Natural killer cell (primary cell): ENCODE data around the gene LPAR3. TPM values are rescaled to one million over a fixed set of nuclear protein-coding genes. Genes with fewer than 3 reads are reported as not detected.

Experiments
- ATAC-seq, 3 donors: fragments of 150-1000 bp in 2 of 3; fragments of 200-7000 bp in 1 of 3; cut with Tn5 transposase; 1 replicate in 1 of 3; 2 replicates in 2 of 3; pipeline ENCODE4 v1.10.0; 2021; ENCODE audit warnings: mild to moderate bottlenecking in 2 of 3, moderate library complexity in 2 of 3
- DNase-seq, 2 donors: peaks; one replicate each; pipeline versions ENCODE4 v3.0.0 to v3.0.0-alpha.2; 2013 to 2021; ENCODE audit warnings: mixed read lengths in 1 of 2
- H3K27ac ChIP-seq: one replicate; pipeline ENCODE4 v1.5.1; 2013; ENCODE audit warnings: mild to moderate bottlenecking, low read length
- H3K27me3 ChIP-seq: one replicate; pipeline ENCODE4 v1.6.1; 2013; ENCODE audit warnings: low read length; ENCODE audit not compliant: control insufficient read depth, insufficient read depth
- H3K36me3 ChIP-seq: one replicate; pipeline ENCODE4 v1.6.1; 2013; ENCODE audit warnings: low read length; ENCODE audit not compliant: control insufficient read depth, insufficient read depth
- H3K4me1 ChIP-seq: one replicate; pipeline ENCODE4 v1.6.1; 2013; ENCODE audit warnings: low read length; ENCODE audit not compliant: control insufficient read depth, insufficient read depth
- H3K4me3 ChIP-seq: one replicate; pipeline ENCODE4 v1.5.1; 2013; ENCODE audit warnings: low read length
- H3K9me3 ChIP-seq: one replicate; pipeline ENCODE4 v1.6.1; 2013; ENCODE audit warnings: low read length; ENCODE audit not compliant: control insufficient read depth, insufficient read depth
- H3K27ac Mint-ChIP-seq, 2 donors: one replicate each; pipeline ENCODE4 v1.8.0; 2022; ENCODE audit warnings: mild to moderate bottlenecking in 2 of 2, mixed read lengths in 2 of 2, moderate library complexity in 1 of 2
- H3K27me3 Mint-ChIP-seq, 2 donors: one replicate each; pipeline ENCODE4 v1.8.0; 2022; ENCODE audit warnings: low read depth in 2 of 2, mixed read lengths in 2 of 2
- H3K36me3 Mint-ChIP-seq: one replicate; pipeline ENCODE4 v1.8.0; 2022; ENCODE audit warnings: mixed read lengths
- H3K4me1 Mint-ChIP-seq, 2 donors: one replicate each; pipeline ENCODE4 v1.8.0; 2022; ENCODE audit warnings: mixed read lengths in 2 of 2
- H3K4me3 Mint-ChIP-seq: one replicate; pipeline ENCODE4 v1.8.0; 2022; ENCODE audit warnings: mild to moderate bottlenecking, moderate library complexity, mixed read lengths
- H3K9me3 Mint-ChIP-seq, 2 donors: one replicate each; pipeline ENCODE4 v1.8.0; 2022; ENCODE audit warnings: mixed read lengths in 2 of 2
- CTCF ChIP-seq: fragments of 200-600 bp; IDR thresholded peaks from one replicate; pipeline ENCODE4 v1.8.0; 2022; ENCODE audit warnings: antibody characterized with exemption
- WGBS: methylation state at CpG from one replicate; pipeline ENCODE4 v1.1.7; 2013; ENCODE audit warnings: missing lambda C conversion rate; ENCODE audit not compliant: insufficient coverage; 5-methylcytosine and 5-hydroxymethylcytosine counted together
- intact Hi-C: fragments of 100-400 bp; cut with micrococcal nuclease; formaldehyde crosslinking; loops from one replicate; pipeline ENCODE4 v1.14.2; 2022
- total RNA-seq, 4 donors: library from RNA; stranded (reverse); fragments of 120-200 nt in 1 of 4; gene quantifications; one replicate each; pipeline versions ENCODE4 v1.2.3 to v1.2.4, GENCODE V29; 2013 to 2022

LPAR3 gene
- total RNA-seq, 3 donors from 2014 or later (not counting 1 experiment from before 2014, with no cell fraction given), result 0.48 to 0.64 TPM; not detected in 1

DNA sequence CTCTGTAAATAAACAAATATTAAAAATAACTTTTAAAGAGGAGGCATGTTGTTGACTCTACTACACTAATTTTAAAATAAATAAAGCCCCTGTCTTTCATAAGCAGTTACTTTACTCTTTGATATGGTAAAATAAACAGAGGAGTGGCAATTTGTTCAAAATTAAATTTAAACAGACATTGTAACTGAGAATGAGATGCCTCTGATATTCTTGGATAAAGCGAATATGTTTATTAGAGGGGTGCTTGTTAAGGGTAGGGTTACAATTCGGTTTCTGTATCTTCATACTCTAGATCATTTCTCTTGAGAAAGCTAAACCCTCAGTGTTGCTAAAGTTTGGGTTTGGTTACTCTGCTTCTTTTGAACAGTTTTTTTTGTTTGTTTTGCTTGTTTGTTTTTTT is 19.6 kb downstream of the LPAR3 start:
- DNase-seq (no peak), ATAC-seq (no peak)
- H3K4me3 Mint-ChIP-seq, result no peak overlapping the region
- Histone ChIP-seq H3K27me3 (peaks cover 3% of the 10 kb centered on the region), H3K36me3 (no peaks in the 10 kb centered on the region), H3K4me1 (peaks cover 13% of the 10 kb centered on the region), H3K27ac (no peak overlapping the region), H3K9me3 (no peaks in the 10 kb centered on the region), H3K4me3 (no peak overlapping the region)
- H3K4me1 Mint-ChIP-seq, result peaks cover 6 to 9% of the 10 kb centered on the region in 2 donors
- TF ChIP-seq CTCF, result no peak
- peaks cover 30 to 48% of the 10 kb centered on the region in 2 donors for H3K27me3 Mint-ChIP-seq
- H3K27ac Mint-ChIP-seq, result no peak overlapping the region
- intact Hi-C loops, result no loop called here
- H3K9me3 Mint-ChIP-seq, result no peaks in the 10 kb centered on the region
- WGBS, result no CpG with 5 or more reads among the region's 2 CpGs
- no peaks in the 10 kb centered on the region for H3K36me3 Mint-ChIP-seq

DNA sequence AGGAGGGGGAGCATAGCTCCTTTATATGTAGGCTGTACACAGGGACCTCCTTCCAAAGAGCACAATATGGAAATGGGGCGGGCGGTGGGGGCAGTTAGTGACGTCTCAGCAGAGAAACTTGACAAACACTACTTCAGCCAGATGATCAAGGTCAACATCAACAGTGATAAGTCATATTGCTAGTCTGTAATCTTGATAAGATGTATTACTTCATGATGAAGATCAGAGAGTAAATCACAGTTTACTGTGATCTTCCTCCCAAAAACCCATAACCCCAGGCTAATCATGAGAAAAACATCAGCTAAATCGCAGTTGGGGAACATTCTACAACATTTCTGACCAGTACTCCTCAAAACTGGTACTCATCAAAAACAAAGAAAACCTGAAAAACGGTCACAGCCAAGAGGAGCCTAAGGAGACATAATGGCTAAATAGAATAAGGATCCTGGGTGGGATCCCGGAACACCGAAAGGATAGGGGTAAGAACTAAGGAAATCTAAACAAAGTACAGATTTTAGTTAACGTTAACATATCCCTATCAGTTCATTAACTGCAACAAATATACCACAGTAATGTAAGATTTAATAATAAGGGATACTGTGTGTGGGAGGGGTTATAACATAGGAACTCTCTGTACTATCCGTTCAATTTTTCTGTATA is 20.2 kb downstream of the LPAR3 start:
- WGBS, result 92% methylated on average over 6 of the region's 9 CpGs

GRCh38 chr1:84871181-84871580 is 21.8 kb downstream of the LPAR3 start:
- H3K9me3 Mint-ChIP-seq, result no peaks in the 10 kb centered on the region
- H3K27ac ChIP-seq, result no peak overlapping the region
- H3K4me1 ChIP-seq, result peaks cover 4% of the 10 kb centered on the region

More for the DNA sequence above, 20.2 kb downstream of the LPAR3 start:
- Histone ChIP-seq H3K36me3 (no peaks in the 10 kb centered on the region), H3K27me3 (no peaks in the 10 kb centered on the region), H3K9me3 (no peaks in the 10 kb centered on the region), H3K27ac (no peak overlapping the region), H3K4me1 (peaks cover 13% of the 10 kb centered on the region), H3K4me3 (no peak overlapping the region)
- intact Hi-C loops, result no loop called here
- Mint-ChIP-seq H3K27me3 (peaks cover 27 to 43% of the 10 kb centered on the region in 2 donors), H3K36me3 (no peaks in the 10 kb centered on the region), H3K9me3 (no peaks in the 10 kb centered on the region), H3K4me3 (no peak overlapping the region), H3K27ac (no peak overlapping the region), H3K4me1 (peaks cover 6 to 9% of the 10 kb centered on the region in 2 donors)
- no peak for ATAC-seq
- no peak for DNase-seq
- TF ChIP-seq CTCF, result no peak

More at GRCh38 chr1:84871181-84871580, 21.8 kb downstream of the LPAR3 start:
- no peak overlapping the region for H3K4me3 ChIP-seq
- Mint-ChIP-seq H3K4me3 (no peak overlapping the region), H3K4me1 (peaks cover 0 to under 1% of the 10 kb centered on the region in 2 donors), H3K27me3 (peaks cover 23 to 30% of the 10 kb centered on the region in 2 donors), H3K27ac (no peak overlapping the region), H3K36me3 (no peaks in the 10 kb centered on the region)
- intact Hi-C loops, result no loop called here
- ATAC-seq, result no peak
- no peak for DNase-seq
- no peaks in the 10 kb centered on the region for H3K27me3 ChIP-seq
- H3K9me3 ChIP-seq, result no peaks in the 10 kb centered on the region
- no peaks in the 10 kb centered on the region for H3K36me3 ChIP-seq
- TF ChIP-seq CTCF, result no peak
